DND-41 (cell line): ENCODE results near the gene CANT1.

ENCODE experiments used
- ATAC-seq: fragments of 200-7000 bp; cut with Tn5 transposase; 3 replicates; pipeline ENCODE4 v1.9.1; 2021; ENCODE audit warnings: low read depth; ENCODE audit not compliant: insufficient read depth
- DNase-seq: peaks from one replicate; pipeline ENCODE4 v3.0.0-alpha.2; 2020
- H2AFZ ChIP-seq: 2 replicates; pipeline ENCODE4 v1.6.0; 2012; ENCODE audit warnings: low read depth, low read length
- H3K27ac ChIP-seq: 2 replicates; pipeline ENCODE4 v1.5.1; 2012; ENCODE audit warnings: low read length, inconsistent platforms
- H3K27me3 ChIP-seq: fragments of 200-600 bp; sonication (generic); 2 replicates; pipeline ENCODE4 v1.6.0; 2012; ENCODE audit warnings: low read length, mild to moderate bottlenecking, inconsistent platforms; ENCODE audit not compliant: insufficient read depth, poor library complexity
- H3K36me3 ChIP-seq: 2 replicates; pipeline ENCODE4 v1.5.1; 2012; ENCODE audit warnings: low read length, inconsistent platforms; ENCODE audit not compliant: insufficient read depth
- H3K4me1 ChIP-seq: 2 replicates; pipeline ENCODE4 v1.5.1; 2012; ENCODE audit warnings: mild to moderate bottlenecking, low read length; ENCODE audit not compliant: insufficient read depth
- H3K4me2 ChIP-seq: 2 replicates; pipeline ENCODE4 v1.6.0; 2012; ENCODE audit warnings: mild to moderate bottlenecking, moderate library complexity, low read length, inconsistent platforms; ENCODE audit not compliant: insufficient read depth
- H3K4me3 ChIP-seq, 2 experiments: fragments of 200-600 bp in 1 of 2; shearing (Covaris generic) in 1 of 2; 2 replicates each; pipeline ENCODE4 v1.5.1; 2012 to 2016; ENCODE audit warnings: inconsistent platforms in 2 of 2, low read length in 2 of 2, mild to moderate bottlenecking in 2 of 2, low read depth in 1 of 2, moderate library complexity in 1 of 2
- H3K79me2 ChIP-seq: 2 replicates; pipeline ENCODE4 v1.6.0; 2012; ENCODE audit warnings: low read length, inconsistent platforms; ENCODE audit not compliant: insufficient read depth
- H3K9ac ChIP-seq: 2 replicates; pipeline ENCODE4 v1.6.0; 2012; ENCODE audit warnings: low read depth, mild to moderate bottlenecking, inconsistent platforms, low read length, moderate library complexity
- H3K9me3 ChIP-seq: 2 replicates; pipeline ENCODE4 v1.5.1; 2012; ENCODE audit warnings: low read length, moderate library complexity, mild to moderate bottlenecking, inconsistent platforms; ENCODE audit not compliant: insufficient read depth, severe bottlenecking
- H4K20me1 ChIP-seq: 2 replicates; pipeline ENCODE4 v1.6.0; 2012; ENCODE audit warnings: low read length; ENCODE audit not compliant: insufficient read depth
- CTCF ChIP-seq: IDR thresholded peaks from 2 replicates; pipeline ENCODE4 v1.5.1; 2012; ENCODE audit warnings: borderline replicate concordance, low read length, moderate library complexity, mild to moderate bottlenecking; ENCODE audit not compliant: poor library complexity, severe bottlenecking; ENCODE audit errors: extremely low read depth
- EZH2 ChIP-seq: IDR thresholded peaks from 3 replicates; pipeline ENCODE4 v1.6.1; 2012; ENCODE audit warnings: borderline replicate concordance, low read depth, mild to moderate bottlenecking, moderate library complexity, low read length, inconsistent platforms; ENCODE audit not compliant: severe bottlenecking

CANT1 gene

GRCh38 chr17:79000396-79001189 lies 9.0 kb downstream of the CANT1 start:
- no peak overlapping the region for H3K4me2 ChIP-seq
- no peak for ATAC-seq
- H3K9ac ChIP-seq = no peak overlapping the region
- peaks cover 73% of the 10 kb centered on the region for H3K79me2 ChIP-seq
- H3K9me3 ChIP-seq = no peaks in the 10 kb centered on the region
- peaks cover 5% of the 10 kb centered on the region for H3K4me1 ChIP-seq
- no peak overlapping the region for H2AFZ ChIP-seq
- H3K27ac ChIP-seq = no peak overlapping the region
- H3K27me3 ChIP-seq = no peaks in the 10 kb centered on the region
- TF ChIP-seq CTCF (no peak), EZH2 (no peak)
- no peak overlapping the region for H3K4me3 ChIP-seq
- DNase-seq = no peak
- peaks cover 80% of the 10 kb centered on the region for H4K20me1 ChIP-seq
- peaks cover 76% of the 10 kb centered on the region for H3K36me3 ChIP-seq

GRCh38 chr17:78999947-79000395 lies 9.6 kb downstream of the CANT1 start:
- no peaks in the 10 kb centered on the region for H3K27me3 ChIP-seq
- peaks cover 82% of the 10 kb centered on the region for H3K36me3 ChIP-seq
- peaks cover 67% of the 10 kb centered on the region for H3K79me2 ChIP-seq
- DNase-seq (no peak), ATAC-seq (no peak)
- peaks cover 75% of the 10 kb centered on the region for H4K20me1 ChIP-seq
- no peak overlapping the region for H3K27ac ChIP-seq
- no peaks in the 10 kb centered on the region for H3K4me1 ChIP-seq
- no peaks in the 10 kb centered on the region for H3K9me3 ChIP-seq
- H3K9ac ChIP-seq = no peak overlapping the region
- no peak overlapping the region for H3K4me3 ChIP-seq
- H3K4me2 ChIP-seq = no peak overlapping the region
- no peak for TF ChIP-seq EZH2
- no peak for TF ChIP-seq CTCF
- no peak overlapping the region for H2AFZ ChIP-seq

- Histone ChIP-seq H3K4me2 (no peak overlapping the region), H3K36me3 (peaks cover 90% of the 10 kb centered on the region), H3K27me3 (no peaks in the 10 kb centered on the region), H4K20me1 (peaks cover 76% of the 10 kb centered on the region), H3K79me2 (peaks cover 67% of the 10 kb centered on the region), H3K4me3 (no peak overlapping the region), H3K27ac (no peak overlapping the region), H3K4me1 (no peaks in the 10 kb centered on the region), H3K9ac (no peak overlapping the region), H2AFZ (no peak overlapping the region), H3K9me3 (no peaks in the 10 kb centered on the region)
- ATAC-seq = no peak
- TF ChIP-seq EZH2 (no peak), CTCF (no peak)
- no peak for DNase-seq
Observed at GRCh38 chr17:78999056-78999768, 10.4 kb downstream of the CANT1 start.
